Stimulated activated CD4-positive, alpha-beta T cell treated with anti-CD3 and anti-CD28 coated beads, Interleukin-4, amount 100 ng/mL, for 48 hours (primary cell): ENCODE data around the gene NUP155.
"Not testable (repeated sequence)": the region's sequence is repeated elsewhere in the genome, so short reads cannot be mapped to it uniquely, and the experiment has no call there.

Source experiments
- DNase-seq, 2 donors: peaks; one replicate each; pipeline ENCODE4 v3.0.0-alpha.2; 2020; ENCODE audit warnings: low read depth in 2 of 2

NUP155 gene

DNA sequence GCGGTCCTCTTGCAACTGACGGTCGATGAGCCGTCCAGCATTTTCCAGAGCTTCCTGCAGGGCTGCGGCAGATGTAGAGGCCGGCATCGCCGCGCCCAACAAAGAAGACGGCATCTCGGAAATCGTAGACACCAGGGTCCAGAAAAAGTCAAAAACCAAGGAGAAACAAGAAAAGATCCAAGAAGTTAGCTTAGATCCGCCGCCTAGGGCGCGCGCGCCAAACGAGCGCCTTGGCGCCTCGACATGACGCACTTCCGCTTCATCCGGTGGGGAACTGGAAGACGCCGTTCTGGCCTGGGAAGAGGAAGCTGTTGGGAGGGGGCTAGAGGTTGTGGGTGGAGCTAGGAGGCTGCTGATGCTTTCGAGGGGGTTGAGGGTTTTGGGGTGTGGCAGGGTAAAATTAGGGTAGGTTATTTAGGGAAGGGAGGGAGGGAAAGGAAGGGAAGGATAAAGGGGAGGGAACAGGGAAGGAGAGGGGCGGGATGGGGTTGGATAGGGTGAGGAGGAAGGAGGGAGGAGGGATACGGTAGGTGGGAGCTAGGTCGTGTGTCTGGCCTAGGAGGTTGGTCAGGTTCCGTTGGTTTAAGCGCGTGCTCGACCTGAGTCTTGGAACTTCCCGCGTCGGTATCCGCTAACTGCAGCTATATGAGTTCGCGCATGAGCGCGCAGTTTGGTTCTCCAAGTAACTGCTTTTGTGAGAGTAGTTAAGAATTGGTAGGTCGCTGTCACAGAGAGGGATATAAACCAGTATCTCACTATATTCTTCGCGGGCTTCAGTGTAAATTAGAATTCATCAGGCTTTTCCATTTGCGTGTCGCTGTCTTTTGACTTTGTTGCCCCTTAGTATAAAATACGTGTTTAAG is at the start of gene NUP155:
TSS of gene NUP155 (minus strand) at position 243 of the 863 bp plus-strand sequence. CDS start at position 114, 129 bp downstream.
- peak; percentile 80 to 87 for DNase-seq

DNA sequence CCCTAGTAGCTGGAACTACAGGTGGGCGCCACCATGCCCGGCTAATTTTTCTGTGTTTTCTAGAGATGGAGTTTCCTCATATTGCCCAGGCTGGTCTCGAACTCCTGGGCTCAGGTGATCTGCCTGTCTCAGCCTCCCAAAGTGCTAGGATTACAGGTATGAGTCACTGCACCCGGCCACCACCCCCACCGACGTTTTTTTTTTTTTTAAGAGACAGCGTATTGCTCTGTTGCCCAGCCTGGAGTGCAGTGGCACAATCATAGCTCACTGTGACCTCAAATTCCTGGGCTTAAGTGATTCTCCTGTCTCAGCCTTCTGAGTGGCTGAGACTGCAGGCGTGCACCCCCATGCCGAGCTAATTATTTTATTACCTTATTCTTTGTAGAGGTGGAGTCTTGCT is 46.4 kb upstream of the NUP155 start:
- no peak for DNase-seq

DNA sequence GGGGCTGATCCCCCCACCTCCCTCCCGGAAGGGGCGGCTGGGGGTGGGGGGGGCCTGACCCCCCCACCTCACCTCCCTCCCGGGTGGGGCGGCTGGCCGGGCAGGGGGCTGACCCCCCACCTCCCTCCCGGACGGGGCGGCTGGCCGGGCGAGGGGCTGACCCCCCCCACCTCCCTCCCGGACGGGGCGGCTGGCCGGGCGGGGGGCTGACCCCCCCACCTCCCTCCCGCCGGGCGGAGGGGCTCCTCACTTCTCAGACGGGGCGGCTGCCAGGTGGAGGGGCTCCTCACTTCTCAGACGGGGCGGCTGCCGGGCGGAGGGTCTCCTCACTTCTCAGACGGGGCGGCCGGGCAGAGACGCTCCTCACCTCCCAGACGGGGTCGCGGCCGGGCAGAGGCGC is 44.5 kb upstream of the NUP155 start:
- not testable (repeated sequence) for DNase-seq

DNA sequence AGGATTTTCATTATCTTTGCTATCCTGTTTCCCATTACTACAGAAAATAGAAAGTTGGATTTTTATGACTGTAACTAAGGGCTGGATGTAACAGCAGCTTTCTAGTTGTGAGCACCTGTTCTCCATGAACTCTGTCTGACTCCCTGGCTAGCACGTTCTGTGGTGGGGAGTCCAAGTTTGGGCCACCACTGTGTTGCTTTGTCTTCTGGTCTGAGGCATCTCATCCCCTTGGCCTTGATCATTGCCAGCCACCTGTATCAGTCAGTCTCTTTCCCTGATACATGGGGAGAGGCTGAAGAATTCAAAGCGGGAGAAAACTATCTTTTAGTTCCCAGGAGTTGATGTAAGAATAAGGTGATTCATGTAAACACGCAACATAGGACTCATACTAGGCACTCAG is 41.6 kb upstream of the NUP155 start:
- DNase-seq: no peak

DNA sequence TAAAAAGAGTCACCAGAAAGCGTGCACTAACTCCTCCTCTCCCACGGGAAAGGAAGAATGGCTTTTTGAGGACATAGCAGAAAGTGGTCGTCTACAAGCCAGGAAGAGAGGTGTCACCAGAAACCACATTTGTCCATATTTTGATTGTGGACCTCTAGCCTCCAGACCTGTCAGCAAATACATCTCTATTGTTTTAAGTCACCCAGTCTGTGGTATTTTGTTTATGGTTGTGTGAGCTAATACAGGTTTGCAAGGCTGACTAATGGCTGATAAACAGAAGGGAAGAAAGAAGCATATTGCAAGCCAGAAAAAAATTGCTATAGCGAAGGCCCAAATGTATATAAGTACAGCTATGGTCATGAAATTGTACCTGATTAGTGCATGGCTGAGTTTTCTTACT is 29.6 kb upstream of the NUP155 start:
- DNase-seq: no peak

DNA sequence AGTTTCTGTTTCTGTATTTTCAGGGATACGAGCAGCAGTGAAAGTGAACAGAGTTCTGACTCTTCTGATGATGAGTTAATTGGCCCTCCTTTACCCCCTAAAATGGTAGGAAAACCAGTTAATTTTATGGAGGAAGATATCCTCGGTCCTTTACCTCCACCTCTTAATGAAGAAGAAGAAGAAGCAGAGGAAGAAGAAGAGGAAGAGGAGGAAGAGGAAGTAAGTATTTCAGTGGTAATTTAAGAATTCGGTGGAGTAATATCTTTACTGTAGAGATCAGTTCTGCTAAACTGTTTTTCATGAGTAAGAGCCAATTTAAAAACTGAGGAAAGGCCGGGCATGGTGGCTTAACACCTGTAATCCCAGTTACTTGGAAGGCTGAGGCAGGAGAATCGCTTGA is 25.4 kb upstream of the NUP155 start:
- no peak for DNase-seq

DNA sequence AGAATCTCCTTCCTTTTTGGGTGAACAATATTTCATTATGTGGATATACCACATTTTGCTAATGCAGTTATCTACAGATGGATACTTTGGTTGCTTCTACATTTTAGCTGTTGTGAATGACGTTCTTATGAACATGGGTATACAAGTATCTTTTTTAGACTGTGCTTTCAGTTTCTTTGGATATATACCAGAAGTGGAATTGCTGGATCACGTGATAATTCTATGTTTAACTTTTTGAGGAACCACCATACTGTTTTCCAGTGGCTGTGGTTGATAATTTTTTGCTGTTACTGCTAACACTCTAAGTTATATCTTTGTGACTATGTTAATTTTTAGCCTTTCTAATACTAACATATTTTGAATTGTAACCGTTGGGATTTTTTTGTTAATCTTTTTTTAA is 20.7 kb upstream of the NUP155 start:
- no peak for DNase-seq

DNA sequence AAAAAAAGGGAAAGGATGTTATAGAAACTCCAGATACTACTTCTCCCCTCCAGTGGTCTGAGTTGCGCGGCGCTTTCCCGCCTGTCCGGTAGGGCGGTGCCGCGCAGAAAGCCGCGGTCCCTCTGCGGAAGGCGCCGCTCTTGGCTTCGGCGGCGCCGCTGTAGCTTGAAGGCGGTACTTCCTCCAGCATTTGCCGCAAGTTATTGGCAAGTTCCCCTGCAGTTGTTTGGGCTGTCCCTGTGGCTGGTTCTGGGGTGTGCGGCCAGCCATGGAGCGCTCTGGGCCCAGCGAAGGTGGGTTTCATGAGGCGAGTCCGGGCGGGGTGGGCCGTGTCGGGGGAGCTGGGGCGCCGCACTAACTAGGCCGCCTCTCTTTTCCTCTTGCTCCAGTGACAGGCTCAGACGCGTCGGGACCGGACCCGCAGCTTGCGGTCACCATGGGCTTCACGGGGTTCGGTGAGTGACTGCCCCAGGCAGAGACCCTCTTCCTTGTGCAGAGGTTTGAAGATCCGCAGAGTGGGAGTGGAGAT is 8.3 kb upstream of the NUP155 start, which contains the start of gene WDR70:
TSS of gene WDR70 (plus strand) at position 219 of the 529 bp plus-strand sequence. CDS start at position 269, 50 bp downstream.
- peak; percentile 65 to 71 for DNase-seq

DNA sequence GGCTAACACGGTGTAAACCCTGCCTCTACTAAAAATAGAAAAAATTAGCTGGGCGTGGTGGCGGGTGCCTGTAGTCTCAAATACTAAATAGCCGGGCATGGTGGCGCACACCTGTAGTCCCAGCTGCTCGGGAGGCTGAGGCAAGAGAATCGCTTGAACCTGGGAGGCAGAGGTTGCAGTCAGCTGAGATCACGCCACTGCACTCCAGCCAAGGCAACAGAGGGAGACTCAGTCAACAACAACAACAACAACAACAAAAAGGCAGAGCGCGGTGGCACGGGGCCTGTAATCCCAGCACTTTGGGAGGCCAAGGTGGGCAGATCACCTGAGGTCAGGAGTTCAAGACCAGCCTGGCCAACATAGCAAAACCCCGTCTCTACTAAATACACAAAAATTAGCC is 7.2 kb upstream of the NUP155 start:
- not testable (repeated sequence) for DNase-seq

DNA sequence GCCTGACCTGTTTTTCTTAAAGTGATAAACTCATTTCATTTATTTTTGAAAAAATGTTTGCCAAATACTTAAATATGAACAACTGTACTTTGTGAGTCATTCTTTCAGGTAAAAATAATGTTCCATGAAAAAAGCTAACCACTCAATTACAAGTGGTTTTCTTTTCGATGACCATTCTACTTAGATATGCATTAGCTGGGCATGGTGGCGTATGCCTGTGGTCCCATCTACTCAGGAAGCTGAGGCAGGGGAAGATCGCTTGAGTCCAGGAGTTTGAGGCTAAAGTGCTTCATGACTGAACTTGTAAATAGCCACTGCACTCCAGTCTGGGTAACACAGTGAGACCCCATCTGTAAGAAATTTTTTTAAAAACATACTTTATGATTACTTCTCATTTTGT is 4.2 kb upstream of the NUP155 start:
- DNase-seq: no peak

DNA sequence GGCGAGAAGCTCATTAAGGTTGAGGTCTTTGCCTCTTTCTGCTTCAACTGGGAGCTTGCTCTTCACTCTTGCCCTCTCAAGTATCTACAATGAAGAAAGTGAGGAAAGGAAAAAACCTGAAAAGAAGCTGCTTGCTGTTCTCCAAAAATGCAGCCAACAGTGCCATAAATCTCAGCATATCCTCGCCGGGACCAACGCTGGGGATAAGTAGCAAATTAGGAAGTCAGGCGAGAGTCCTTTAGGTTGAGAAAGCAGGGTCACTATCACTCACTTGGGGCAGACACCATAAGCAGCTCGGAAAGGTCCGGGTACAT is 399 bp downstream of the NUP155 start:
- DNase-seq: no peak

DNA sequence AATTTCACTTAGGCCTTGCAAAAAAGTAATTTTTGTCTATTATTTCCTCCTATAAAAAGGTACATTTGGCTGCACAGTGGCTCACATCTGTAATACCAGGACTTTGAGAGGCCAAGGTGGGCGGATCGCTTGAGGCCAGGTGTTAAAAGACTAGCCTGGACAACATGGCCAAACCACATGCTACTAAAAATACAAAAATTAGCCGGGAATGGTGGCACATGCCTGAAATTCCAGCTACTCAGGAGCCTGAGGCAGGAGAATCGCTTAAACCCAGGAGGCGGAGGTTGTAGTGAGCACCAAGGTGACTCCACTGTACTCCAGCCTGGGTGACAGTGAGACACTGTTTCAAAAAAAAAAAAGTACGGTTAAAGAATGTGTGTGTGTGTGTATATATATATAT is 15.7 kb downstream of the NUP155 start:
- no peak for DNase-seq

DNA sequence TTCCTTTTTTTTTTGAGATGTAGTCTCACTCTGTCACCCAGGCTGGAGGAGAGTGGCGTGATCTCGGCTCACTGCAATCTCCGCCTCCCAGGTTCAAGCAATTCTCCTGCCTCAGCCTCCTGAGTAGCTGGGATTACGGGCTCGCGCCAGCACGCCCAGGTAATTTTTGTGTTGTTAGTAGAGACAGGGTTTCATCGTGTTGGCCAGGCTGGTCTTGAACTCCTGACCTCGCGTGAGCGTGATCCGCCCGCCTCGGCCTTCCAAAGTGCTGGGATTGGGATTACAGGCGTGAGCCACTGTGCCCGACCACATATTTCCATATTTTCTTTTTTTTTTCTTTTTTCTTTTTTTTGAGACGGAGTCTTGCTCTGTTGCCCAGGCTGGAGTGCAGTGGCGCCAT is 28.2 kb downstream of the NUP155 start:
- DNase-seq: not testable (repeated sequence)

DNA sequence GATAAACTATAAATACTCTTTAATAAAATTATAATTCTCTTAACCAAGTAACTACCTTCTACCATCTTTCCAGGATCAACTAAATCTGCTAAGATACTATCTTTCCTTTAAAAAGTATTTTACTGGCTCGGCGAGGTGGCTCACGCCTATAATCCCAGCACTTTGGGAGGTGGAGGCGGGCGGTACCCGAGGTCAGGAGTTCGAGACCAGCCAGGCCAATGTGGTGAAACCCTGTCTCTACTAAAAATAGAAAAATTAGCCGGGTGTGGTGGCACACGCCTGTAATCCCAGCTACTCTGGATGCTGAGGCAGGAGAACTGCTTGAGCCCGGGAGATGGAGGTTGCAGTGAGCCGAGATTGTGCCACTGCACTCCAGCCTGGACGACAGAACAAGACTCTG is 36.2 kb downstream of the NUP155 start:
- not testable (repeated sequence) for DNase-seq

DNA sequence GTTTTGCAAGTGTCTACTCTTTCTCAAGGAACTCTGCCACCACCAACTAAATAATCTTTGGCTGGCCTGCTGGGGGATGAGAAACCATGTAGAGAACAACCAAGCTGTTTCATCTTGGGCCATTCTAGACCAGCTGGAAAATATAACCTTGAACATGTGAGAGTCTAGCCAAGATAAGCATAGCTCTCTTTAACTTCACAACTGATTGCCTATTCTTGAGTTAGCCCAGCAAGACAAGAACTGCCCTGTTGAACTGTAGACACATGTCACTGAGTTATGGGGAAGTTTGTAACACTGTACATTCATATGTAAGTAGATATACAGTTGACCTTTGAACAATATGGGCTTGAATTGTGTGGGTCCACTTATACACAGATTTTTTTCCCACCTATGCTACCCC is 44.4 kb downstream of the NUP155 start:
- DNase-seq: no peak

DNA sequence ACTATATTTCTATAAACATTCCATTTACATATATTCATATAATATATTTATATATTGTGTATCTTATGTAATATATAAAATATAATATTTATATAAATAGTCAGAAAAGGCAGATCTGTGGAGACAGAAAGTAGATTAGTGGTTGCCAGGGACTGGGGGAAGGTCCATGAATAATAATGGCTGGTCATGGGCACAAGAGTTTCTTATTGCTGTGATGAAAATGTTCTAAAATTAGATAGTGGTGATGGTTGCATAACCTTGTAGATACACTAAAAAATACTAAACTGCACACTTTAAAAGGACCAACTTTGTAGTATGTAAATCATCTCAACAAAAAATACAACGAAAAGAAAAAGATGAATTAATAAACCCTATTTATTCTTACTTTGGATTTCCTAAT is 47.3 kb downstream of the NUP155 start:
- no peak for DNase-seq

DNA sequence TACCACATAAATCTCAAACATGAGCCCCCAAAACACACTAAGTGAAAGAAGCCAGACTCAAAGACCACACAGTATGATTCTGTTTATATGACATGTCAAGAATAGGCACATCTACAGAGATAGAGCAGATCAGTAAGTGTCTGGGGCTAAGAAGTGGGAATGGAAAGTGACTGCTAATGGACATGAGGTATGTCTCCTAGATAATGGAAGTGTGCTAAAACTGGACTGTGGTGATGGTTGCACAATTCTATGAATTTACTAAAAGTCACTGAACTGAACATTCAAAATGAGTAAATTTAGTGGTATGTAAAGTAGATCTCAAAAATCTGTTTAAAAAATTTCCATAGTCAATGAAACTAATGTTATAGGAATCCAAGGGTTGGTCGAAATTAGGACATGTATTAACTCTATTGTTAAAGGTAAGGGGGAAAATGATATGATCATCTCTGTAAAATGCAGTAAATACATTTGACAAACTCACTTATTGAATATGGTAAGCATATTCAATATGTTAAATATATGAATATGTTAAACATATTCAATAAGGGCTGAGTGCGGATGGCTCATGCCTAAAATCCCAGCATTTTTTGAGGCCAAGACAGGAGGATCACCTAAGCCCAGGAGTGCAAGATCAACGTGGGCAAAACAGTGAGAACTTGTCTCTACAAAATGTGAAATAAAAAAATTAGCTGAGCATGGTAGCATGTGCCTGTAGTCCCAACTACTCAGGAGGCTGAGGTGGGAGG is 51.7 kb downstream of the NUP155 start:
- no peak for DNase-seq

DNA sequence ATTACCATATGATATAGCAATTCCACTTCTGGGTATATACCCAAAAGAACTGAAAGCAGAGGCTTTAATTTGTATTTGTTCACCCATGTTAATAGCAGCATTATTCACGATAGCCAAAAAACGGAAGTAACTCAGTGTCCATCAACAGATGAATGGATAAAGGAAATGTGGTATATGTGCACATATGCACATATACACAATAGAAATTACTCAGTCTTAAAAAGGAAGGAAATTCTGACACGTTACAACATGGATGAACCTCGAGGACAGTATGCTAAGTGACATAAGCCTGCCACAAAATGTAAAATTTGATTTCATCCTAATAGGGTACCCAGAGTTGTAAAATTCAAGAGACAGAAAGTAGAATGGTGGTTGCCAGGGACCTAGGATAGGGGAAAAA is 54.9 kb downstream of the NUP155 start:
- DNase-seq: no peak

DNA sequence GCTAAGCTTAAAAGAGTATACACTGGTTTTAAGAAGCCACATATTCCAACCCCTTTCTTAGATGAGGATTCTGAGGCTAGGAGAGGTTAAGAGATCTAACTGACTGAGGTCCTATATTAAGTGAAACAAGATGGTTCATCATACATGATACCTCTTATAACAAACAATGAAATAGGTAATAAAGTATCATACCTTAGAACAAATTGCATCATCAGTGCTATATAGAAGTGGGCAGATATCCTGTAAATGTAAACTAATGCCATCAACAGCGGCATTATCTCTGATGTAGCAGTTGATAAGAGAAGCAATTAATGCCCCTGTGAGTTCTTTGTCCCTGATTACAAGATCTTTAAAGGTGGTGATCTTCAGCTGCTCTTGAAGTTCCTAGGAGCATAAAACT is 60.5 kb downstream of the NUP155 start:
- DNase-seq: no peak

DNA sequence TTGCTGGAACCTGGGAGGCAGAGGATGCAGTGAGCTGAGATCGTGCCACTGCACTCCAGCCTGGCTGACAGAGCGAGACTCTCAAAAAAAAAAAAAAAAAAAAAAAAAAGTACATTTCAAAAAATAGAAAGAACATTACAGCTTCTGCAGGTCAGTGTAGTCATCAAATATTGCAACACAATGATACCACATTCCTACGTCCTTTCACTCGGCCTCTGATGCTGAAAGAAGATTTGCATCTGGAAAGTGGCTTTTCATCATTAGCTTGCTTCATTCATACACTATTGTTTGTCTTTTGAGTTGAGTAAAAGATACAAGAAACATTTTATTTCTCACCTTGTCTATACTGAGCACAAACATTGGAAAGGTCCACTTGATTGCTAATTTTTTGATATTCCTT is 62.1 kb downstream of the NUP155 start:
- DNase-seq: no peak

DNA sequence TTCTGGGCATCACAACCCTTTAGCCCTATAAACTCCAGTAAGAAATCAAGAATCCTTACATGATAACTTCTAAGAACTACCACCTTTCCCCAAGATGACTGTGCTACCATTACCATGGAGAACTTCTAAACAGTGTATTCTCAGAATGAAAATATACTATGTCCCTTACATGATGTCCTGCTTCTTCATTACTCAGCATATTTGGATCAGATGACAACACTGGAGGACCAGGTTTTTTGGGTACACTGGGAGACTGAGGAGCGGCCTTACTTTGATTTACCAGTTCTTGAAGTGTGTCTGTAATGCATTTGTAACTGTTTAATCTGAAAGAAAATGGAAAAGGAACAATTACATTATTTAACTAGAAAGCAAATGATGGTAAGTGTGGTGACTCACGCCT is 66.0 kb downstream of the NUP155 start:
- no peak for DNase-seq

DNA sequence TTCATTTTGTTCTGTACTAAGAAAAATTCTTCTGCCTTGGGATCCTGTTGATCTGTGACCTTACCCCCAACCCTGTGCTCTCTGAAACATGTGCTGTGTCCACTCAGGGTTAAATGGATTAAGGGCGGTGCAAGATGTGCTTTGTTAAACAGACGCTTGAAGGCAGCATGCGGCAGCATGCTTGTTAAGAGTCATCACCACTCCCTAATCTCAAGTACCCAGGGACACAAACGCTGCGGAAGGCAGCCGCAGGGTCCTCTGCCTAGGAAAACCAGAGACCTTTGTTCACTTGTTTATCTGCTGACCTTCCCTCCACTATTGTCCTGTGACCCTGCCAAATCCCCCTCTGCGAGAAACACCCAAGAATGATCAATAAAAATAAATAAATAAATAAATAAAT is 74.6 kb downstream of the NUP155 start:
- DNase-seq: not testable (repeated sequence)
